ENCODE measurements around the gene OSGIN1.
"Not testable (repeated sequence)": the region's sequence is repeated elsewhere in the genome, so short reads cannot be mapped to it uniquely, and the experiment has no call there.

The OSGIN1 gene

GRCh38 chr16:83946154-83946780 is 6.8 kb upstream of the OSGIN1 start:
- no peak for DNase-seq (ENCODE audit: low spot score)
- in situ Hi-C loops (cut with MboI; ENCODE audit: low sequenced_read_pairs, unreplicated experiment), result no loop called here
- TF ChIP-seq CTCF (IDR thresholded peaks at IDR 0.05; ENCODE audit: borderline replicate concordance, control extremely low read depth, extremely low read depth, insufficient read depth, missing control alignments), result no peak

- no peak for TF ChIP-seq CTCF (IDR thresholded peaks at IDR 0.05; ENCODE audit: borderline replicate concordance, control extremely low read depth, extremely low read depth, insufficient read depth, missing control alignments)
- in situ Hi-C loops (cut with MboI; ENCODE audit: low sequenced_read_pairs, unreplicated experiment), result no loop called here
- no peak for DNase-seq (ENCODE audit: low spot score)
Measured at GRCh38 chr16:83946781-83947566, 6.1 kb upstream of the OSGIN1 start.

- no peak for DNase-seq (ENCODE audit: low spot score)
- in situ Hi-C loops (cut with MboI; ENCODE audit: low sequenced_read_pairs, unreplicated experiment), result no loop called here
- no peak for TF ChIP-seq CTCF (IDR thresholded peaks at IDR 0.05; ENCODE audit: borderline replicate concordance, control extremely low read depth, extremely low read depth, insufficient read depth, missing control alignments)
Measured at GRCh38 chr16:83947642-83948234, 5.3 kb upstream of the OSGIN1 start.

- no peak for TF ChIP-seq CTCF (IDR thresholded peaks at IDR 0.05; ENCODE audit: borderline replicate concordance, control extremely low read depth, extremely low read depth, insufficient read depth, missing control alignments)
- in situ Hi-C loops (cut with MboI; ENCODE audit: low sequenced_read_pairs, unreplicated experiment), result no loop called here
- no peak for DNase-seq (ENCODE audit: low spot score)
Measured at GRCh38 chr16:83948914-83949723, 3.9 kb upstream of the OSGIN1 start.

GRCh38 chr16:83949724-83950001 is 3.4 kb upstream of the OSGIN1 start:
- no peak for TF ChIP-seq CTCF (IDR thresholded peaks at IDR 0.05; ENCODE audit: borderline replicate concordance, control extremely low read depth, extremely low read depth, insufficient read depth, missing control alignments)
- in situ Hi-C loops (cut with MboI; ENCODE audit: low sequenced_read_pairs, unreplicated experiment), result loop anchor here (25.0 kb wide), 2 partner anchors 113 to 538 kb away; no protein-coding TSS in a partner anchor
- no peak for DNase-seq (ENCODE audit: low spot score)

GRCh38 chr16:83950862-83951399 is 2.1 kb upstream of the OSGIN1 start:
- not testable (repeated sequence) for DNase-seq (ENCODE audit: low spot score)
- in situ Hi-C loops (cut with MboI; ENCODE audit: low sequenced_read_pairs, unreplicated experiment), result loop anchor here (25.0 kb wide), 2 partner anchors 111 to 536 kb away; no protein-coding TSS in a partner anchor

All from GM13976 (cell line).